ENCODE measurements around the gene PDLIM4.

PDLIM4 gene

DNA sequence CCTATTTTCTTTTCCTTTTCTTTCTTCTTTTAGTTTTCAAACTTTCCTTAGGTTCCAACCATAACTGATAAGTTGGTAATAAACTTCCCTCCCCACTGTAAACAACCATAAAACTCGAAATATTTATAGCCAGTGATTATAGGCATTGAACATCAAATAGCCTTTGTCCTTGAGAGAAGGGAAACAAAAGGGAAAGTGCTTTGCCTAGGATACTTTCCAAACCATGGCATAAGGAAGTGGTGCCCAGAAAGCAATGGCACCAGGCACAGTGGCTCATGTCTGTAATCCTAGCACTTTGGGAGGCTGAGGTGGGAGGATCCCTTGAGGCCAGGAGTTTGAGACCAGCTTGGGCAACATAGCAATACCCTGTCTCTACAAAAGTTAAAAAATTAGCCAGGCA is 11.9 kb upstream of the PDLIM4 start:
- no peak overlapping the region for H3K27ac ChIP-seq
- H3K4me1 ChIP-seq (ENCODE audit: control insufficient read depth in 1 of 2, insufficient read depth in 1 of 2, low read depth in 1 of 2, low read length in 1 of 2), result peaks cover 0 to 8% of the 10 kb centered on the region in 2 experiments
- H3K4me3 ChIP-seq (ENCODE audit: low read depth in 1 of 2, low read length in 1 of 2), result no peak overlapping the region
- no peaks in the 10 kb centered on the region for H3K27me3 ChIP-seq
- TF ChIP-seq, protein P1, sequence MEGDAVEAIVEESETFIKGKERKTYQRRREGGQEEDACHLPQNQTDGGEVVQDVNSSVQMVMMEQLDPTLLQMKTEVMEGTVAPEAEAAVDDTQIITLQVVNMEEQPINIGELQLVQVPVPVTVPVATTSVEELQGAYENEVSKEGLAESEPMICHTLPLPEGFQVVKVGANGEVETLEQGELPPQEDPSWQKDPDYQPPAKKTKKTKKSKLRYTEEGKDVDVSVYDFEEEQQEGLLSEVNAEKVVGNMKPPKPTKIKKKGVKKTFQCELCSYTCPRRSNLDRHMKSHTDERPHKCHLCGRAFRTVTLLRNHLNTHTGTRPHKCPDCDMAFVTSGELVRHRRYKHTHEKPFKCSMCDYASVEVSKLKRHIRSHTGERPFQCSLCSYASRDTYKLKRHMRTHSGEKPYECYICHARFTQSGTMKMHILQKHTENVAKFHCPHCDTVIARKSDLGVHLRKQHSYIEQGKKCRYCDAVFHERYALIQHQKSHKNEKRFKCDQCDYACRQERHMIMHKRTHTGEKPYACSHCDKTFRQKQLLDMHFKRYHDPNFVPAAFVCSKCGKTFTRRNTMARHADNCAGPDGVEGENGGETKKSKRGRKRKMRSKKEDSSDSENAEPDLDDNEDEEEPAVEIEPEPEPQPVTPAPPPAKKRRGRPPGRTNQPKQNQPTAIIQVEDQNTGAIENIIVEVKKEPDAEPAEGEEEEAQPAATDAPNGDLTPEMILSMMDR (IDR thresholded peaks at IDR 0.05), result no peak
- H3K36me3 ChIP-seq, result no peaks in the 10 kb centered on the region
- H3K9me3 ChIP-seq, result no peaks in the 10 kb centered on the region

DNA sequence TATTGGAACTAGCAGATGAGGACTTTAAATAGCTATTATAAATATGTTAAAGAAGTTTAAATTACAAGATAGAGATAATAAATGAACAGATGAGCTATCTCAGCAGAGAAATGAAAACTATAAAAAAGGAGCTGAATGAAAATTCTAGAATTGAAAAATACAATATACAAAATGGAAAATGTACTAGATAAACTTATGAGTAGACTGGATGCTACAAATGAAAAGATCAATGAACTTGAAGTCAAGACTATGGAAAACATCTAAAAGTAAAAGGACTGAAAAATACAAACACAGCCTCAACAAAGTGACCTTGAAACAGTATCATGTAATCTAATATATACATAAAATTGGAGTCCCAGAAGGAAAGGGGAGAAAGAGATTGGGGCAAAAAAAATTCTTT is 10.7 kb upstream of the PDLIM4 start:
- H3K4me1 ChIP-seq (ENCODE audit: control insufficient read depth in 1 of 2, insufficient read depth in 1 of 2, low read depth in 1 of 2, low read length in 1 of 2), result peaks cover 0 to 8% of the 10 kb centered on the region in 2 experiments
- no peak overlapping the region for H3K27ac ChIP-seq
- no peak overlapping the region for H3K4me3 ChIP-seq (ENCODE audit: low read depth in 1 of 2, low read length in 1 of 2)
- TF ChIP-seq, protein P1 (IDR thresholded peaks at IDR 0.05), result no peak
- no peaks in the 10 kb centered on the region for H3K27me3 ChIP-seq
- no peaks in the 10 kb centered on the region for H3K36me3 ChIP-seq
- no peaks in the 10 kb centered on the region for H3K9me3 ChIP-seq

DNA sequence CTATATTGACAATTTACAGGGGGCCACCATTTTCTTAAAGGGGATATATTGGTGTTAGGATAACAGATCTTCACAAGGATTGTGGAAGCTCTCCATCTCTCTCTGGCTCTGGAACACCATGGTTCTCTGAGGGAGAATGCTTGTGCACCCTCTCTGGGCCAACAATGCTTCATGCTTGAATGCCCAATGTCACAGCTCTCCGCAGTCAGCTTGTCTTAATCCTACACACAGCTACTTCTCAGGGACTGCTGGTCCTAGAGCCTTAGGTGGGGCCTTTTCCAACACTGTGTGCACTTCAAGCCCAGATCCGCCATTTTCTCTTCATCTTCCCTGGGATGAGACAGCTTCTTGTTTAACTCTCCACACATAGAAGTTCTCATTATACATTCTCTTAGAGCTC is 6.9 kb upstream of the PDLIM4 start:
- TF ChIP-seq, protein P1 (IDR thresholded peaks at IDR 0.05), result no peak
- Histone ChIP-seq H3K36me3 (no peaks in the 10 kb centered on the region), H3K27me3 (peaks cover 6% of the 10 kb centered on the region), H3K9me3 (no peaks in the 10 kb centered on the region), H3K4me1 (ENCODE audit: control insufficient read depth in 1 of 2, insufficient read depth in 1 of 2, low read depth in 1 of 2, low read length in 1 of 2) (peaks cover 14 to 27% of the 10 kb centered on the region in 2 experiments), H3K27ac (no peak overlapping the region), H3K4me3 (ENCODE audit: low read depth in 1 of 2, low read length in 1 of 2) (no peak overlapping the region)

DNA sequence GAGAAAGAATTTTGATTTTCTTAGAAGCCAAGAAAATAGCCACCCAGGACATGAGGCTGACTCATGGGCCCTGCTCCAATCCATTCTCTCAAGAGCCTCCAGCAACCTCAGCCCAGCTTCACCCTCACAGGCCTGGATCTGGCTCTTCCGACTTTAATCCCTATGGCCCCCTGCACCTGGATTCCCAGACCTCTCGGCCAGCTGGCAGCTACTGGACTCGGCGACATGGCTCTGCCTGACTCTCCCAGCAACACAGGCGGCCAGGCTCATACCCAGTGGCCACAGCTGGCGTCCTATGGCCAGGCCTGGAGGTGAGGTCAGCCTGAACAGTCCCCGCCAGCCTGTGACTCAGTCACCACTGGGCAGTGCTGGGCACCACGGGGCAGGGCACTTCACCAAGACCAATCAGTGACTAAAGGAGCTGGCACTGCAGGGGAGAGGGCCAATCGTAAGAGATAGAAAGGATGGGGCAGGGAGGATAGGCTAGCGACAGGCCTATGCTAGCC is 6.2 kb upstream of the PDLIM4 start:
- peaks cover 14 to 27% of the 10 kb centered on the region in 2 experiments for H3K4me1 ChIP-seq (ENCODE audit: control insufficient read depth in 1 of 2, insufficient read depth in 1 of 2, low read depth in 1 of 2, low read length in 1 of 2)
- no peak overlapping the region for H3K27ac ChIP-seq
- H3K36me3 ChIP-seq, result no peaks in the 10 kb centered on the region
- H3K9me3 ChIP-seq, result no peaks in the 10 kb centered on the region
- no peak overlapping the region for H3K4me3 ChIP-seq (ENCODE audit: low read depth in 1 of 2, low read length in 1 of 2)
- TF ChIP-seq, protein P1 (IDR thresholded peaks at IDR 0.05), result no peak
- peaks cover 14% of the 10 kb centered on the region for H3K27me3 ChIP-seq

DNA sequence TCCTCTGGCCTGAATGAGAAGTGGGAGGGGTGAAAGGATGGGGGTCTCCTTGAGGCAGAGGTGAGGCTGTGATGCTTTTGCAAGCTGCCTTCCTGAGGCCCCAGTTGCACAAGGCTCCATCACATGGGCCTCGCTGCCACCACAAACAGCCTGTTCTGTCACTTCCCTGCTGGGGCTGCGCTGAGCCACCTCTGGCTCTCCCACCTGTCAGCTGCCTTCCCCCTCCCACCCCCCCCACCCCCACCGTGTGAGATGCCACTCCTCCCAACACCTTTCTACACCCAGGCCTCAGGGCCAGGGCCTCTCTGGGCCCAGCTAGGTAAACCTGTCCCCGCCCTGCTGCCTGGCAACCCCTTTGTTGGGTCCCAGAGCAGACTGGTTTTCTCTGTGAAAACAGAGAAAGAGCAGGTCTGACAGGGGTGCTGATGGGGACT is 4.5 kb upstream of the PDLIM4 start:
- H3K36me3 ChIP-seq, result no peaks in the 10 kb centered on the region
- H3K27me3 ChIP-seq, result peaks cover 31% of the 10 kb centered on the region
- H3K4me3 ChIP-seq (ENCODE audit: low read depth in 1 of 2, low read length in 1 of 2), result no peak overlapping the region
- no peak overlapping the region for H3K27ac ChIP-seq
- peaks cover 14 to 25% of the 10 kb centered on the region in 2 experiments for H3K4me1 ChIP-seq (ENCODE audit: control insufficient read depth in 1 of 2, insufficient read depth in 1 of 2, low read depth in 1 of 2, low read length in 1 of 2)
- H3K9me3 ChIP-seq, result no peaks in the 10 kb centered on the region
- TF ChIP-seq, protein P1 (IDR thresholded peaks at IDR 0.05), result no peak

Data from neutrophil (primary cell).